Measurements from ENCODE around the gene BCL2.

DNA sequence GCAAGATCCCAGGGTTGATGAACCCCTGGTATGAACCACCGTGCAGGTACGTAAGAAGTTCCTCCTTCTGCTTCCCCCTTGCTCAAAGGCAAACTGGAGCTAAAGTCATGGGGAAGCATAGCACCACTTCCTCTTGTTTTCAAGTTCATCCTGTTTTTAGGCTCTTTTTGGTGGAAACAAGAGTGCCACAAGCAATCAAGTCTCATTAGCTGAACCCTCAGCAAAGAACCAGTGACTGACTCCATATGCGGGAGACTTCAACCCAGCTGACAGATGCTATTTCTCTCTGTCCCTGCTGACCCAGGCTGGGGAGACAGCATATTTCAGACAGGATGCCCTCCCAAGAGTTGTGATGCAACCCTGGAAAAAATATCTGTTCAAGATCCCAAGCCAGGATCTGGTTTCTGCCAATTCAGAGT is 47.7 kb downstream of the BCL2 start:
- TF ChIP-seq, protein P1, sequence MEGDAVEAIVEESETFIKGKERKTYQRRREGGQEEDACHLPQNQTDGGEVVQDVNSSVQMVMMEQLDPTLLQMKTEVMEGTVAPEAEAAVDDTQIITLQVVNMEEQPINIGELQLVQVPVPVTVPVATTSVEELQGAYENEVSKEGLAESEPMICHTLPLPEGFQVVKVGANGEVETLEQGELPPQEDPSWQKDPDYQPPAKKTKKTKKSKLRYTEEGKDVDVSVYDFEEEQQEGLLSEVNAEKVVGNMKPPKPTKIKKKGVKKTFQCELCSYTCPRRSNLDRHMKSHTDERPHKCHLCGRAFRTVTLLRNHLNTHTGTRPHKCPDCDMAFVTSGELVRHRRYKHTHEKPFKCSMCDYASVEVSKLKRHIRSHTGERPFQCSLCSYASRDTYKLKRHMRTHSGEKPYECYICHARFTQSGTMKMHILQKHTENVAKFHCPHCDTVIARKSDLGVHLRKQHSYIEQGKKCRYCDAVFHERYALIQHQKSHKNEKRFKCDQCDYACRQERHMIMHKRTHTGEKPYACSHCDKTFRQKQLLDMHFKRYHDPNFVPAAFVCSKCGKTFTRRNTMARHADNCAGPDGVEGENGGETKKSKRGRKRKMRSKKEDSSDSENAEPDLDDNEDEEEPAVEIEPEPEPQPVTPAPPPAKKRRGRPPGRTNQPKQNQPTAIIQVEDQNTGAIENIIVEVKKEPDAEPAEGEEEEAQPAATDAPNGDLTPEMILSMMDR (IDR thresholded peaks at IDR 0.05; ENCODE audit: low read depth, low read length), result no peak
- TF ChIP-seq EZH2phosphoT487 (IDR thresholded peaks at IDR 0.05; ENCODE audit: low read depth), result no peak
